Activated T-cell treated with anti-CD3 and anti-CD28 coated beads, Interleukin-2, amount 50 U/mL, for 72 hours (primary cell): ENCODE results near the gene HPS1. TPM values are rescaled to one million over a fixed set of nuclear protein-coding genes. Genes with fewer than 3 reads are reported as not detected.

ENCODE experiments used
- ATAC-seq, 2 donors: fragments of 150-1000 bp; cut with Tn5 transposase; replicated peaks in 1 of 2; 2 replicates each; pipeline ENCODE4 v1.10.0; 2021; ENCODE audit warnings: moderate library complexity in 2 of 2, mild to moderate bottlenecking in 1 of 2
- DNase-seq, 2 donors: peaks; one replicate each; pipeline ENCODE4 v3.0.0; 2021 to 2022; ENCODE audit warnings: mixed read lengths in 1 of 2
- H3K27ac Mint-ChIP-seq: one replicate; pipeline ENCODE4 v1.8.0; 2022; ENCODE audit warnings: mild to moderate bottlenecking, moderate library complexity, mixed read lengths
- H3K27me3 Mint-ChIP-seq: one replicate; pipeline ENCODE4 v1.8.0; 2022; ENCODE audit warnings: low read depth, mixed read lengths
- H3K36me3 Mint-ChIP-seq, 2 donors: one replicate each; pipeline ENCODE4 v1.8.0; 2022; ENCODE audit warnings: mixed read lengths in 2 of 2, mild to moderate bottlenecking in 1 of 2; ENCODE audit not compliant: insufficient read depth in 2 of 2
- H3K4me1 Mint-ChIP-seq: one replicate; pipeline ENCODE4 v1.8.0; 2022; ENCODE audit warnings: low read depth, mixed read lengths
- H3K4me3 Mint-ChIP-seq, 2 donors: one replicate each; pipeline ENCODE4 v1.8.0; 2022; ENCODE audit warnings: mild to moderate bottlenecking in 2 of 2, mixed read lengths in 2 of 2, moderate library complexity in 2 of 2
- H3K9me3 Mint-ChIP-seq, 2 donors: one replicate each; pipeline ENCODE4 v1.8.0; 2022; ENCODE audit warnings: mixed read lengths in 2 of 2
- total RNA-seq, 2 donors: library from RNA; stranded (reverse); gene quantifications; one replicate each; pipeline ENCODE4 v1.2.3, GENCODE V29; 2022

Gene HPS1
- total RNA-seq: 10 to 100 TPM; 58.5 to 62.1 TPM

DNA sequence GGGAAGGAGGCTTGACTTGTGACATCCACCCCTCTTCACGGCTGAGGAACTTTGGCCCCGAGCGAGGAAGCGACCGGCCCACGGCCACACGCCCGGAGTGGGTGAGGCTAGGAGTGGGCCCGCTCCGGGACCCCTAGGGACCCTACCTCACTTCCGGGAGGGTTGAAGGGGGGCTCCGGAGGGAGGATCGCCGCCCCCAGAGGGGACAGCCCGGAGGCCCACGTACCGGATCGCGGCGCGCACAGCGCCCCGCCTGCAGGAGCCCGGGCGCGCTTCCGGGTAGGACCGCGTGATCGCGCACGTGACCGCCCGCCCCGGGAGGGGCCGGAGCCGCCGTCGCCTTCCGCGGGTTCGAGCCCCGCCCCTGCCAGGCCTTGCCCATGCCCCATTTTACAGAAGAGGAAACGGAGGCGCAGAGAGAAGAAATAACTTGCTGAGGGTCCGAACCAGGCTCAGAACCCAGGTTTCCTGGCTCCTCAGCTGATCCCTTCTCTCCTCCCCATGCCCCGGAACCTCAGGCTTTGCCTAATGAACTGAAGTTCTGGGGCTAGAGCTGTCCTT lies at the start of gene HPS1:
Gene HPS1 (minus strand): TSS at position 275 of the 561 bp plus-strand sequence. CDS start 3,695 bp downstream, outside the sequence.
- peak within 1 kb of the TSS; percentile 95 to 97 for H3K4me3 Mint-ChIP-seq
- peaks cover 11 to 13% of the 10 kb centered on the region in 2 donors for H3K36me3 Mint-ChIP-seq
- H3K4me1 Mint-ChIP-seq: peaks cover 36% of the 10 kb centered on the region
- peaks cover 1 to 4% of the 10 kb centered on the region in 2 donors for H3K9me3 Mint-ChIP-seq
- H3K27me3 Mint-ChIP-seq: peaks cover 9% of the 10 kb centered on the region
- DNase-seq (peak; percentile 86 to 91), ATAC-seq (peak; percentile 93 to 94)
- peak within 1 kb of the TSS; percentile 95 for H3K27ac Mint-ChIP-seq

DNA sequence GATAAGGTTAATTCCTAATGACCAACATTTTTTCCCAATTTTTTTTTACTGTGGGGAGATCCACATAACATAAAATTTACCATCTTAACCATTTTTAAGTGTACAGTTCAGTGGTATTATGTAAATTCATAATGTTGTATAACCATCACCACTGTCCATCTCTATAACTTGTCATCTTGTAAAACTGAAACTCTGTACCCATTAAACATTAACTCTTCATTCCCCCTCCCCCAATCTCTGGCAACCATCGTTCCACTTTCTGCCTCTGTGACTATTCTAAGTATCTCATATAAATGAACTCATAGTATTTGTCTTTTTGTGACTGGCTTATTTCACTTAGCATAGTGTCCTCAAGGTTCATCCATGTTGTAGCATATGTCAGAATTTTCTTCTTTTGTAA lies 46.0 kb upstream of the HPS1 start:
- Mint-ChIP-seq H3K36me3 (peaks cover 7 to 8% of the 10 kb centered on the region in 2 donors), H3K9me3 (peaks cover 3 to 9% of the 10 kb centered on the region in 2 donors), H3K27ac (no peak overlapping the region), H3K4me1 (no peaks in the 10 kb centered on the region), H3K4me3 (no peak overlapping the region), H3K27me3 (peaks cover 6% of the 10 kb centered on the region)
- no peak for ATAC-seq
- no peak for DNase-seq

DNA sequence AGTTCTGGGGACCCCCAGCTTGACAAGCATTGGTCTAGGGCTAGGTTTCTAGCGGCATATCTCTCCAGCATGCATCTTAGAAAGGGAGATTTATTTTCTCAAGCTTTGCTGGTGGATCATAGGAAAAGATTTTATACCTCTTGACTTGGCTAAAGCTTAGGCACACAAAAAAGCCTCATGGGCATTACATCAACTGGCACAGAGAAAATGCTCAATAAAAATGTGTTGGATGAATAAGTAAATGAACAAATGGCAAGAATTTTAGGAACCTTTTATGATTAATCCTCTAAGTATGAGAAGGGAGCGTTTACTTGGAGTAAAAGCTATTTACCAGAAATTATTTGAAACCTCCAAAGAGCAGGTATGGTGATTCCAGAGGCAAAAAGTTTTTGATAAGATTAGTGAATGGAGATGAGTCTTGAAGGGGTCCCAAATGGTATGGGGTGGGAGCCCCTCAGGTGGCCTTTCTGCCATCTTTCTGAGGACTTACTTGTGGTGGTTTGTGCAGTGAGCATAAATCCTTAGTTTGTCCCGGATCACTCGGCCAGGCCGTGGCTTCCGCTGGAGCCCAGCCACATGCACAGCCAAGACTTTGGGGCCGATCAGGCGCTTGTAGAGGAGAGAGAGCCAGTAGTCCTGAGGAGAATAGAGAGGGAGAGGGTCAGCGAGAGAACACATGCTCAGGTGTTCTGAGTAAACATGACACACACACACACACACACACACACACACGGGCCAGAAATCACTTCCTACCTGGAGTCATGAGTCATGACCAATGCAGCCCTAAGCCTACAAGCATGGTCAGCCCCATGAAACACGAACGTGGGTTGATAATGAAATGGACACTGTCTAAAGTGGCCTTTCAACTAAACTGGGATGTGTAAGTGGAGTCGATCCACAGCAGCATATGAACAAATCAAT lies 43.1 kb upstream of the HPS1 start:
- H3K27me3 Mint-ChIP-seq: peaks cover 12% of the 10 kb centered on the region
- ATAC-seq (no peak), DNase-seq (no peak)
- H3K27ac Mint-ChIP-seq: no peak overlapping the region
- peaks cover 1 to 3% of the 10 kb centered on the region in 2 donors for H3K36me3 Mint-ChIP-seq
- no peaks in the 10 kb centered on the region for H3K4me1 Mint-ChIP-seq
- no peak overlapping the region for H3K4me3 Mint-ChIP-seq
- peaks cover 0 to 2% of the 10 kb centered on the region in 2 donors for H3K9me3 Mint-ChIP-seq

DNA sequence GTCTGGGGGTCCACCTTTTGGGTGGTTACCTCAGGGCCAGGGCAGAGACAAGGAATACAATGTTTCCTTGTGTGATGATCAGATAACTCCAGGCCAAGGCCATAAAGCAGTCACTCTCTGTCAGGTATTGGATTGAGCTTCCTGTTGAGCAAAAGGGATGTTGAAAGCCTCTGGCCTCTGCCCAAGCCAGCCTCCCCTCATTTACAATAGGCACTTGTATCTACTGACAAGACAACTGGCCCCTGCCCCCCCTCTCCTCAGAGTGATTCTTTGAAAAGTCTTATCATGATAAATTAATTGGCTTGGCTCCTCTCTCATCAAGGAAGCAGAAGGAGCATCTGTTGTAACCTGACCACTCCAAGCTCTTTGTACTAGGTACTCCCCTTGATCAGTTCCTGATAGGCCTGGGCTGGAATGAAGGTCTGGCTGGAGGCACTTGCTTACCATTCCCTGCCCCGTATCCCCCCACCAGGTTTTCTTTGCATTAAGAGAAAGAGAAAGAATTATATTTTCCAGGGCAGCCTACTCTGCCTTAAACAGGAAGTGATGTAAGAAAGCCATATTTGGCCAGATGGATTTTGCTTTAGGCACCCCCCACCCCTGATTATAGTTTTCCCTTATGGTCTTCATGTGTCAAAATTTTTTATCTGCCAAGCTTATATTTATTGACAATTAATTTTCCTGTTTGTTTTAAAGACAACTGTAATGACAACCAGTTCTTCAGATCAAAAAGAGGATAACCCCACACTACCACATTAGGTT lies 42.1 kb upstream of the HPS1 start:
- DNase-seq (no peak), ATAC-seq (no peak)
- Mint-ChIP-seq H3K27ac (no peak overlapping the region), H3K36me3 (no peaks in the 10 kb centered on the region), H3K4me3 (no peak overlapping the region), H3K27me3 (peaks cover 12% of the 10 kb centered on the region), H3K4me1 (no peaks in the 10 kb centered on the region), H3K9me3 (peaks cover 0 to 2% of the 10 kb centered on the region in 2 donors)

DNA sequence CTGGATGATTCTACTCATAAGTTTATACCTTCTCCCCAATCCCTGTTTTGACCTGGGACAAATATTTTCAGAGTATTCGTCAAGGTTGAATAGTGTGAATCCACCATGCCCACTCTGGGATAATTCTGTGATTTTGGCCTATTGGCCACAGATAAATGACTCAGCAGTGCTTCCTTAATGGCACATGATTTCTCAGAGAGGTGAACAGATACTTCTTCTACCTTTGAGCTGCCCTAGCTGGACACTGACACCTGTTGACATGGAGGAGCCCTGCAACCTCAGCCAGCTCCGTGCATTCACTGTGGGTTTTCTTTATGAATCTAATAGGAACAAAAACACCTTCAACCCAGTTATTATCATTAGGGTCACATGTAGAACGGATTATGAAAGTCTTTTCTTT lies 40.9 kb upstream of the HPS1 start:
- no peak for DNase-seq

DNA sequence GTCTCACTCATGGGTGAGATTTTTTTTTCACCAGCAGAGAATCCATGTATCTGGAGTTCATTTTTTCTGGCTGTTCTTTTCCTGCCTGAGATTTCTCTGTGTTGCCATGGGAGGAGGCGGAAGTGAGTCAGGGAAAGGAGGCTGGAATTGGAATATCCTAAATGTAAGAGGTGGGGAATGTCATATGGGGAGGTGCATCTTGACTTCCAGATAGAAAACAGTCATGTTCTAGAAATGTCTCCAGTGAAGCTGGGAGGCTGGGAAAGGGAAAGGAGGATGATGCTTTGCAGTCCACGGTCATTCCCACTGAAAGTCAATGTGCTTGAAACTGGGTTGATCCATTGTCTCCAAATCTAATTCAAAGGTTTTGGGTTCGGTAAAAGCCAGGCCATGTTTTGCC lies 39.7 kb upstream of the HPS1 start:
- H3K4me3 Mint-ChIP-seq: no peak overlapping the region
- peaks cover 0 to 2% of the 10 kb centered on the region in 2 donors for H3K9me3 Mint-ChIP-seq
- H3K27me3 Mint-ChIP-seq: peaks cover 8% of the 10 kb centered on the region
- H3K36me3 Mint-ChIP-seq: no peaks in the 10 kb centered on the region
- ATAC-seq: no peak
- DNase-seq: no peak
- H3K4me1 Mint-ChIP-seq: no peaks in the 10 kb centered on the region
- H3K27ac Mint-ChIP-seq: no peak overlapping the region

More for the DNA sequence above, 40.9 kb upstream of the HPS1 start:
- Mint-ChIP-seq H3K27me3 (peaks cover 12% of the 10 kb centered on the region), H3K9me3 (peaks cover 0 to 2% of the 10 kb centered on the region in 2 donors), H3K36me3 (no peaks in the 10 kb centered on the region), H3K27ac (no peak overlapping the region), H3K4me3 (no peak overlapping the region), H3K4me1 (no peaks in the 10 kb centered on the region)
- ATAC-seq: no peak

DNA sequence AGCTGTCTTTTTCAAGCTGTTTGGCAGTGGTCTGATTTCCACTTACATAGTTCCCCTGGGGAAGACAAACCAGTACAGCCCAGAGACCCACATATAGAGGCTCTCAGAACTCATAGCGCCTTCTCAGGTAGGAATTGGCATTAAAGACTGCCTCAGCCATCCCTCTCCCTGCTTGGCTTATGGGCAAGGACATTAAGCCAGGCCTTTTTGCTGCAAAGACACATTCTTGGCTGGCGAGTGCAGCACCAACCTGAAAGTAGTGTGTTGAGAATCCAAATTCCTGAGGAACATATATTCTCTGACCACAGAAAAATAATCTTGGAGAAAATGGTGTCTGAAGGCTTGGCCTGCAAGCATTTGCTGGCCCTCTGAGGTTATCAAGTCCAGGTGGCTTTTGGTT lies 39.2 kb upstream of the HPS1 start:
- Mint-ChIP-seq H3K27ac (no peak overlapping the region), H3K9me3 (peaks cover 0 to 2% of the 10 kb centered on the region in 2 donors), H3K4me3 (no peak overlapping the region), H3K36me3 (no peaks in the 10 kb centered on the region), H3K4me1 (no peaks in the 10 kb centered on the region), H3K27me3 (peaks cover 8% of the 10 kb centered on the region)
- DNase-seq (no peak), ATAC-seq (no peak)

DNA sequence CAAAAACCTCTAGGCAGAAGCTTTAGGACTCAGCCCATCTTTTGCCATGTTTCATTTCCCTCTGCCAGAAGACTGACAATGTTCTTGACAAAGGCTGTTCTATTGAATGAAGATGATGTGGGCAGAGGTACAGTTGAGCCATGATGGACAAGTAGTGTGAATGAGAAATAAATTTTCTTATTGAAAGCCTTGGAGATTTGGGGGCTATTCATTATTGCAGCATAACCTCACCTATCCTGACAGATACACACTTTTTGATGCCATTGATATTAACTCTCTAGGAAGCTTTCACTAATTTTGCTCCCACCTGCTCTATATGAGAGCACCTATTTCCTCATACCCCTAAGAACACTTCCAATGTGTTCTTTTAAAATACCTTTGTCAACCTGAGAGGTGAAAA lies 36.9 kb upstream of the HPS1 start:
- no peaks in the 10 kb centered on the region for H3K4me1 Mint-ChIP-seq
- H3K9me3 Mint-ChIP-seq: peaks cover 0 to 2% of the 10 kb centered on the region in 2 donors
- no peaks in the 10 kb centered on the region for H3K36me3 Mint-ChIP-seq
- peaks cover 8% of the 10 kb centered on the region for H3K27me3 Mint-ChIP-seq
- no peak for ATAC-seq
- no peak overlapping the region for H3K4me3 Mint-ChIP-seq
- no peak for DNase-seq
- H3K27ac Mint-ChIP-seq: no peak overlapping the region

DNA sequence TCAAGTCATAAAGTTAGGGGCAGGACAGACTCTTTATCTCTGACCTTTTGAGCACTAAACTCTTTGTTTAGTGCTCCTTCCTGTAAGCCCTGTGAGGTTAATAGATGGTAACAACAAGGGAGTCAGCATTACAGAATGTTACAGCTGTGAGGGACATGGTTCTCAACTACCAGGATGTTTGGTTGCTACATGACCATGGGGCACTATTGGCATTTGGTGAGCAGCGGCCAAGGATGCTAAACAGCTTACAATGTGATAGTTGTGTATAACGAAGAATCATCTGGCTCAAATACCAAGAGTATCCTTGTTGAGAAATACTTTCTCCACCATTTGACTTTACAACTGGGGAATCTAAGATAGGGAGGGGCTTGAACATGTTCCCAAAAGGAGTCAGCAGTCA lies 35.4 kb upstream of the HPS1 start:
- Mint-ChIP-seq H3K36me3 (no peaks in the 10 kb centered on the region), H3K4me1 (no peaks in the 10 kb centered on the region), H3K4me3 (no peak overlapping the region), H3K27ac (no peak overlapping the region), H3K9me3 (peaks cover 0 to 2% of the 10 kb centered on the region in 2 donors), H3K27me3 (peaks cover 8% of the 10 kb centered on the region)
- no peak for DNase-seq
- ATAC-seq: no peak

DNA sequence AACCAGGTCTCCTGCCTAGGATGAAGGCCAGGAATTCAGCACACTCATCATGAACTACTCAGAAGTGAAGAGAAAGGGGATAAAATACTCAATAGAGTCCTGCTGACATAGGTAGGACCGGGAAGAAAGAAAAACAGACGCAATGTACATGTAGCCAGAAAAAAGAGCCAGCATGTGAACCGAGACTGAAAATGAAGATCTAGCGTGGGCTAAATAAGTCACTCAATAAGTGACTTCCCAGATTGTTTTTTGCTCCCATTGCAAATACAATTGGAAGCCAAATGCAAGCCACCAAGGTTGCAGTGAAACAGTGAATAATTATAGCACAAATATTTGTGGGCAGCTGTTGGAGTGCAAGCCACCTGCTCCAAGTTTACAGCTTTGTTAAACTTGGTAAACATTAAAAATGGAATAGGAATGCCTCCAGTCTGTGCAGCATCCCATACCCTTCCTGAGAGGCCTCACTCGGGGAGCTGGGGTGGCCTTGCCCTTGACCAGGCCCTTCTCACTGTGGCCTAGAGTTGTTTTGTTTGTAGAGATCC lies 34.7 kb upstream of the HPS1 start:
- DNase-seq (no peak), ATAC-seq (no peak)
- Mint-ChIP-seq H3K9me3 (peaks cover 0 to 2% of the 10 kb centered on the region in 2 donors), H3K4me3 (no peak overlapping the region), H3K27ac (no peak overlapping the region), H3K36me3 (no peaks in the 10 kb centered on the region), H3K4me1 (no peaks in the 10 kb centered on the region), H3K27me3 (peaks cover 8% of the 10 kb centered on the region)

DNA sequence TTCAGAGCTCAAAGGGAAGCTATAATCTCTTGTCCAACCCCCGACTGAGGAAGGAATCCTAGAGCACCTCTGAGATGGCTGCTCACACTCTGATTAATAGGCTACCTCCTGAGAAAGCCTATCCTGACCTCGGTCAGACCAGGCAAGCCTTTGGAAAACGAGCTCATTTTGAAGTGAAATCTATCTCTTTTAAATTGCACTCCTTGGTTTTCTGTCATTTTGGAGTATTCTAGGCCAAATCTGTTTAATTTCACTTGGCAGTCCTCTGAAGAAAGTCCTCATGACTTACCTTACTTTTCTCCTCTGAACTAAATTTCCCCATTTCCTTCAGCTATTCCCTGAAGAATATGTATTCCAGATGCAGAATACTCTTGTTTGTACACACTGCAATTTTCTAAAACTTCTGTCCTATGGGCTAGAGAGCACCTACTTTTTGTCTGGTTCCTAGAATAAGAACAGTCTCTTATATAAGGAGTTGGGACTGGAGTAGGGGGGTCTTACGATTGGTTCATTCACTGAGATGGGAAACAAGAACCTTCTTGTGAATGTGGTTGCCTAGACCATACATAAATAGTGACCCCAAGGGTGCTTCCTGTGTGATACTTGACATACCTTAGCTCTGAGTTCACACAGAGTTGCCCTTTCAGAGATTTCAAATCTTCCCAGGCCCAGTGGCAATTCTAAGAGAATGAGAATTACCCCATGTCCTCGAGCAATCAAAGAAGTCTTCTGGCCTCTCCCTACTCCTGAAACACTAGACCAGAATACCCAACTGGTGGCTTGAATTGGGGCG lies 31.9 kb upstream of the HPS1 start:
- no peaks in the 10 kb centered on the region for H3K9me3 Mint-ChIP-seq
- no peaks in the 10 kb centered on the region for H3K36me3 Mint-ChIP-seq
- H3K4me1 Mint-ChIP-seq: no peaks in the 10 kb centered on the region
- DNase-seq (no peak), ATAC-seq (no peak)
- H3K27me3 Mint-ChIP-seq: no peaks in the 10 kb centered on the region
- H3K4me3 Mint-ChIP-seq: no peak overlapping the region
- H3K27ac Mint-ChIP-seq: no peak overlapping the region

DNA sequence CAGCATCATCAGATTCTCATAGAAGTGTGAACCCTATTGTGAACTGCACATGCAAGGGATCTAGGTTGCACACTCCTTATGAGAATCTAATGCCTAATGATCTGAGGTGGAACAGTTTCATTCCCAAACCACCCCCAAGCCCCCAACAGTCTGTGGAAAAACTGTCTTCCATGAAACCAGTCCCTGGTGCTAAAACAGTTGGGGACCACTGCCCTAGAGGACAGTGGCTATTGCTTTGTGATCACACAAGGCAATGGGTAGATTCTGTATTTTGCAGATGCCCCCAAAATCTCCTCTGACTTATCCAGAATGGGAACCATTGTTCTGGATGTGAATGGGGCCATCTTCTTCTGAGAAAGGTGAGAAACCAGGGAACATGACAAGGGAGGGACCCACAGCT lies 31.1 kb upstream of the HPS1 start:
- ATAC-seq: no peak
- Mint-ChIP-seq H3K27ac (no peak overlapping the region), H3K4me3 (no peak overlapping the region)

More for the DNA sequence above, 31.1 kb upstream of the HPS1 start:
- Mint-ChIP-seq H3K9me3 (no peaks in the 10 kb centered on the region), H3K27me3 (no peaks in the 10 kb centered on the region), H3K36me3 (no peaks in the 10 kb centered on the region), H3K4me1 (no peaks in the 10 kb centered on the region)
- no peak for DNase-seq
